K562 (cell line): ENCODE measurements around the gene SPAG9. TPM values are rescaled to one million over a fixed set of nuclear protein-coding genes. Genes with fewer than 3 reads are reported as not detected.

ENCODE experiments used
- ATAC-seq: fragments of 200-7000 bp; cut with Tn5 transposase; 3 replicates; pipeline ENCODE4 v1.9.1; 2020; ENCODE audit warnings: moderate library complexity
- BruUV-seq: library from RNA; stranded (reverse); fragments of 400-500 nt; replicated peaks from 2 replicates; lab custom pipeline; 2021; lab: Mats Ljungman, UMichigan
- CTCF ChIA-PET: fragments of 300-600 bp; formaldehyde crosslinking; extraction: SDS; loops from one replicate; lab custom pipeline; 2021; ENCODE audit warnings: low intra/inter-chr PET ratio; lab: Yijun Ruan, JAX
- POLR2A ChIA-PET: fragments of 300-600, 350-650 bp; sonication (Branson Sonifier 250); formaldehyde crosslinking; extraction: SDS; loops from one replicate; lab custom pipeline; 2021; ENCODE audit warnings: antibody characterized with exemption, inconsistent platforms; lab: Yijun Ruan, JAX
- DNase-seq, 4 experiments: peaks; one replicate each; pipeline versions ENCODE4 v3.0.0 to v3.0.0-alpha.2; 2011 to 2018; ENCODE audit warnings: low spot score in 3 of 4, mixed read lengths in 3 of 4; ENCODE audit errors: extremely low read depth in 1 of 4
- FAIRE-seq: peaks from 2 replicates; lab custom pipeline; 2011; peaks lifted over from hg19 to GRCh38; lab: Jason Lieb, UNC
- H2AFZ ChIP-seq: 2 replicates; pipeline ENCODE4 v1.6.0; 2011; ENCODE audit warnings: low read depth, low read length, control low read depth, inconsistent platforms
- H3K27ac ChIP-seq: fragments of 200-600 bp; 3 replicates; pipeline ENCODE4 v1.8.0; 2011; ENCODE audit warnings: low read depth, mild to moderate bottlenecking, control low read depth, inconsistent platforms, low read length, moderate library complexity, mixed read lengths; ENCODE audit errors: extremely low read depth
- H3K27me3 ChIP-seq, 2 experiments: fragments of 300-600 bp in 1 of 2; 2 replicates in 1 of 2; 3 replicates in 1 of 2; pipeline versions ENCODE4 v1.6.0 to v1.8.0; 2011; ENCODE audit warnings: inconsistent platforms in 2 of 2, low read length in 2 of 2, mild to moderate bottlenecking in 1 of 2, mixed read lengths in 1 of 2, moderate library complexity in 1 of 2; ENCODE audit not compliant: control insufficient read depth in 2 of 2, insufficient read depth in 2 of 2
- H3K36me3 ChIP-seq: fragments of 300-600 bp; 3 replicates; pipeline ENCODE4 v1.8.0; 2011; ENCODE audit warnings: mild to moderate bottlenecking, low read length, inconsistent platforms; ENCODE audit not compliant: control insufficient read depth, insufficient read depth
- H3K4me1 ChIP-seq, 2 experiments: fragments of 200-600 bp in 1 of 2; replicated peaks in 1 of 2; 2 replicates in 1 of 2; 3 replicates in 1 of 2; pipeline versions ENCODE4 v1.5.1 to v1.8.0; 2011; ENCODE audit warnings: inconsistent platforms in 2 of 2, low read length in 2 of 2, mild to moderate bottlenecking in 1 of 2, mixed read lengths in 1 of 2, moderate library complexity in 1 of 2; ENCODE audit not compliant: control insufficient read depth in 2 of 2, insufficient read depth in 2 of 2
- H3K4me2 ChIP-seq: 2 replicates; pipeline ENCODE4 v1.6.1; 2011; ENCODE audit warnings: low read length, control low read depth, inconsistent platforms, mixed read lengths; ENCODE audit not compliant: insufficient read depth
- H3K4me3 ChIP-seq: fragments of 200-600 bp; sonication (generic), shearing (Covaris generic); 2 replicates; pipeline ENCODE4 v1.5.1; 2016; ENCODE audit warnings: control low read depth, inconsistent platforms
- H3K79me2 ChIP-seq: fragments of 200-600 bp; 3 replicates; pipeline ENCODE4 v1.8.0; 2011; ENCODE audit warnings: low read length, inconsistent platforms; ENCODE audit not compliant: control insufficient read depth, insufficient read depth
- H3K9ac ChIP-seq, 2 experiments: 2 replicates each; pipeline versions ENCODE4 v1.6.0 to v1.6.1; 2011; ENCODE audit warnings: low read depth in 2 of 2, low read length in 2 of 2, control low read depth in 1 of 2, inconsistent platforms in 1 of 2, mild to moderate bottlenecking in 1 of 2, mixed read lengths in 1 of 2; ENCODE audit not compliant: insufficient read depth in 1 of 2
- H3K9me1 ChIP-seq: one replicate; pipeline ENCODE4 v1.6.0; 2011; ENCODE audit warnings: inconsistent platforms, mild to moderate bottlenecking, low read length, moderate library complexity; ENCODE audit not compliant: control insufficient read depth, insufficient read depth
- H3K9me3 ChIP-seq: replicated peaks from 2 replicates; pipeline ENCODE4 v1.5.1; 2011; ENCODE audit warnings: low read depth, low read length, inconsistent platforms; ENCODE audit not compliant: control insufficient read depth, insufficient read depth
- H4K20me1 ChIP-seq: replicated peaks from 2 replicates; pipeline ENCODE4 v1.6.1; 2011; ENCODE audit warnings: low read length, inconsistent platforms, mixed read lengths; ENCODE audit not compliant: control insufficient read depth, insufficient read depth
- CBX5 ChIP-seq: IDR thresholded peaks from 2 replicates; pipeline ENCODE4 v1.6.1; 2014; ENCODE audit warnings: low read depth, borderline replicate concordance
- KLF10 ChIP-seq: fragments of 250-450 bp; sonication (Bioruptor Pico); IDR thresholded peaks from 2 replicates; pipeline ENCODE4 v1.6.1; 2021; ENCODE audit warnings: matching md5 sums
- MEF2A ChIP-seq: IDR thresholded peaks from 2 replicates; pipeline ENCODE4 v1.6.1; 2011; ENCODE audit warnings: low read depth, mild to moderate bottlenecking, low read length, moderate library complexity; ENCODE audit not compliant: control insufficient read depth
- SMAD2 ChIP-seq: fragments of 150-350 bp; IDR thresholded peaks from 2 replicates; pipeline ENCODE4 v1.6.1; 2014; ENCODE audit warnings: low read depth, mild to moderate bottlenecking, low read length
- TBL1XR1 ChIP-seq, 2 experiments: IDR thresholded peaks; 2 replicates each; pipeline ENCODE4 v1.6.1; 2012; ENCODE audit warnings: improper control_type of control experiment in 2 of 2, low read length in 2 of 2, mild to moderate bottlenecking in 1 of 2
- ZC3H11A ChIP-seq: IDR thresholded peaks from 2 replicates; pipeline ENCODE4 v1.6.1; 2012; ENCODE audit warnings: low read depth, low read length, improper control_type of control experiment
- ZNF174 ChIP-seq: fragments of 250-450 bp; sonication (Bioruptor Pico); IDR thresholded peaks from 2 replicates; pipeline ENCODE4 v1.4.0; 2020; ENCODE audit warnings: mild to moderate bottlenecking
- ZNF561 ChIP-seq: fragments of 450-650 bp; formaldehyde crosslinking; conservative IDR thresholded peaks from 2 replicates; pipeline ENCODE4 v1.4.0; 2020; ENCODE audit warnings: mild to moderate bottlenecking, moderate library complexity
- ZNF764 ChIP-seq: fragments of 250-450 bp; sonication (Bioruptor Pico); IDR thresholded peaks from 2 replicates; pipeline ENCODE4 v1.4.0; 2020; ENCODE audit warnings: low read depth, mild to moderate bottlenecking, moderate library complexity
- WGBS: fragments of 100-300 bp; shearing (Covaris generic); methylation state at CpG from one replicate; pipeline ENCODE4 v1.1.6; 2016; ENCODE audit warnings: low coverage, mixed read lengths; ENCODE audit not compliant: insufficient coverage; ENCODE audit errors: missing lambda C conversion rate; 5-methylcytosine and 5-hydroxymethylcytosine counted together
- in situ Hi-C: fragments of 300-500 bp; cut with MboI; formaldehyde crosslinking; loops from 4 replicates; pipeline ENCODE4 v1.15.0; 2018; ENCODE audit warnings: inconsistent platforms, mixed read lengths
- intact Hi-C: fragments of 100-400 bp; cut with micrococcal nuclease; formaldehyde crosslinking; loops from 2 replicates; pipeline ENCODE4 v1.14.2; 2022
- polyA plus RNA-seq, 8 experiments: library from polyadenylated mRNA; depleted of rRNA in 4 of 8; stranded (reverse) in 5 of 8; unstranded in 3 of 8; fragments of >200 nt; fragmentation: Nextera tagmentation in 2 of 8; fragmentation: Illumina TruSeq in 1 of 8; extraction: Ambion mirVana in 2 of 8; extraction: Trizol in 1 of 8; gene quantifications; 2 replicates each; pipeline versions ENCODE4 v1.2.1 to v1.2.3, GENCODE V29; 2011 to 2014; ENCODE audit warnings: inconsistent platforms in 1 of 8, missing spikeins in 1 of 8
- total RNA-seq, 7 experiments: library from RNA; depleted of rRNA in 6 of 7; stranded (reverse); fragments of >200 nt in 6 of 7; fragmentation: Illumina TruSeq in 2 of 7; extraction: Trizol in 2 of 7; gene quantifications; 2 replicates each; pipeline versions ENCODE4 v1.2.1 to v1.2.3, GENCODE V29; 2011 to 2021; ENCODE audit warnings: low replicate concordance in 1 of 7
- TF ChIP-seq, protein P1 (sequence below): fragments of 450-650 bp; IDR thresholded peaks from 2 replicates; pipeline ENCODE4 v1.6.1; 2016; ENCODE audit warnings: mild to moderate bottlenecking, moderate library complexity
- TF ChIP-seq, protein P2 (sequence below): fragments of 250-450 bp; sonication (Bioruptor Pico); IDR thresholded peaks from 2 replicates; pipeline ENCODE4 v1.4.0; 2020; ENCODE audit warnings: borderline replicate concordance

Gene SPAG9
- total and polyA plus RNA-seq, 9 of the 15 experiments (the other 6 are each of a cell fraction or from before 2014, with no cell fraction given): 12.2 to 99.2 (median 58.2) TPM

DNA sequence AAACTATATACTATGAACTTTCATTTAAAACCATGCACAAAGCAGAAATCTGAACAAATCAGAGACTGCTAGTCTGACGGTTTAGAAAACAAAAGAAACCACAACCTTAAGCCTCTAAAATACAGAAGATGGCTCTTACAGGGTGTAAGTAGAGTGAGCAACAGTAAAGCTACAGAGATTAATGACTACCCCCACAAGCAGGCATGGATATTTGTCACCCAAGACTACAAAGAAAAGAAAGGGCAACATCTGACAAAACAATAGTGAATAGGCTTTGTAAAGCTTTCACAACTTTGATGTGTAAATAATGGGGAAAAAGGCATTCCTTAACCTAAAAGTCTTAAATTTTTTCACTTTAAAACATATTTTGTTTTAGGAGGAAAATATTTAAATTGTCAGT is 75.0 kb downstream of the SPAG9 start:
- no peak overlapping the region for H3K27ac ChIP-seq
- H2AFZ ChIP-seq: no peak overlapping the region
- ChIA-PET CTCF (no interaction called here), POLR2A (interaction anchor here (0.6 to 0.7 kb wide), 2 partner anchors 15 to 127 kb away, joined by 3 to 4 read pairs; no protein-coding TSS in a partner anchor)
- no peaks in the 10 kb centered on the region for H3K9me3 ChIP-seq
- H3K9me1 ChIP-seq: no peaks in the 10 kb centered on the region
- in situ Hi-C loops (no loop called here), intact Hi-C loops (no loop called here)
- no peaks in the 10 kb centered on the region for H4K20me1 ChIP-seq
- H3K36me3 ChIP-seq: peaks cover 12% of the 10 kb centered on the region; the same call in 2 of the 3 replicates
- DNase-seq (no peak), ATAC-seq (no peak), FAIRE-seq (no peak)
- H3K4me3 ChIP-seq: no peak overlapping the region
- no peaks in the 10 kb centered on the region for H3K27me3 ChIP-seq
- no TSS peak for BruUV-seq
- H3K9ac ChIP-seq: no peak overlapping the region
- H3K4me2 ChIP-seq: no peak overlapping the region
- no peaks in the 10 kb centered on the region for H3K4me1 ChIP-seq
- H3K79me2 ChIP-seq: peaks cover 6% of the 10 kb centered on the region; the same call in 2 of the 3 replicates
- WGBS: 53% methylated on average over 1 of the region's 1 CpG
- no peak for TF ChIP-seq ZC3H11A
- TF ChIP-seq SMAD2: no peak
- no peak for TF ChIP-seq KLF10 (CRISPR knock-in tag)
- TF ChIP-seq TBL1XR1 (IDR thresholded peaks at IDR 0.05; ENCODE audit: low read length in 2 of 2): no peak
- TF ChIP-seq CBX5: no peak
- no peak for TF ChIP-seq ZNF764 (CRISPR knock-in tag)
- TF ChIP-seq ZNF561 (CRISPR knock-in tag): no peak
- TF ChIP-seq, protein P1, sequence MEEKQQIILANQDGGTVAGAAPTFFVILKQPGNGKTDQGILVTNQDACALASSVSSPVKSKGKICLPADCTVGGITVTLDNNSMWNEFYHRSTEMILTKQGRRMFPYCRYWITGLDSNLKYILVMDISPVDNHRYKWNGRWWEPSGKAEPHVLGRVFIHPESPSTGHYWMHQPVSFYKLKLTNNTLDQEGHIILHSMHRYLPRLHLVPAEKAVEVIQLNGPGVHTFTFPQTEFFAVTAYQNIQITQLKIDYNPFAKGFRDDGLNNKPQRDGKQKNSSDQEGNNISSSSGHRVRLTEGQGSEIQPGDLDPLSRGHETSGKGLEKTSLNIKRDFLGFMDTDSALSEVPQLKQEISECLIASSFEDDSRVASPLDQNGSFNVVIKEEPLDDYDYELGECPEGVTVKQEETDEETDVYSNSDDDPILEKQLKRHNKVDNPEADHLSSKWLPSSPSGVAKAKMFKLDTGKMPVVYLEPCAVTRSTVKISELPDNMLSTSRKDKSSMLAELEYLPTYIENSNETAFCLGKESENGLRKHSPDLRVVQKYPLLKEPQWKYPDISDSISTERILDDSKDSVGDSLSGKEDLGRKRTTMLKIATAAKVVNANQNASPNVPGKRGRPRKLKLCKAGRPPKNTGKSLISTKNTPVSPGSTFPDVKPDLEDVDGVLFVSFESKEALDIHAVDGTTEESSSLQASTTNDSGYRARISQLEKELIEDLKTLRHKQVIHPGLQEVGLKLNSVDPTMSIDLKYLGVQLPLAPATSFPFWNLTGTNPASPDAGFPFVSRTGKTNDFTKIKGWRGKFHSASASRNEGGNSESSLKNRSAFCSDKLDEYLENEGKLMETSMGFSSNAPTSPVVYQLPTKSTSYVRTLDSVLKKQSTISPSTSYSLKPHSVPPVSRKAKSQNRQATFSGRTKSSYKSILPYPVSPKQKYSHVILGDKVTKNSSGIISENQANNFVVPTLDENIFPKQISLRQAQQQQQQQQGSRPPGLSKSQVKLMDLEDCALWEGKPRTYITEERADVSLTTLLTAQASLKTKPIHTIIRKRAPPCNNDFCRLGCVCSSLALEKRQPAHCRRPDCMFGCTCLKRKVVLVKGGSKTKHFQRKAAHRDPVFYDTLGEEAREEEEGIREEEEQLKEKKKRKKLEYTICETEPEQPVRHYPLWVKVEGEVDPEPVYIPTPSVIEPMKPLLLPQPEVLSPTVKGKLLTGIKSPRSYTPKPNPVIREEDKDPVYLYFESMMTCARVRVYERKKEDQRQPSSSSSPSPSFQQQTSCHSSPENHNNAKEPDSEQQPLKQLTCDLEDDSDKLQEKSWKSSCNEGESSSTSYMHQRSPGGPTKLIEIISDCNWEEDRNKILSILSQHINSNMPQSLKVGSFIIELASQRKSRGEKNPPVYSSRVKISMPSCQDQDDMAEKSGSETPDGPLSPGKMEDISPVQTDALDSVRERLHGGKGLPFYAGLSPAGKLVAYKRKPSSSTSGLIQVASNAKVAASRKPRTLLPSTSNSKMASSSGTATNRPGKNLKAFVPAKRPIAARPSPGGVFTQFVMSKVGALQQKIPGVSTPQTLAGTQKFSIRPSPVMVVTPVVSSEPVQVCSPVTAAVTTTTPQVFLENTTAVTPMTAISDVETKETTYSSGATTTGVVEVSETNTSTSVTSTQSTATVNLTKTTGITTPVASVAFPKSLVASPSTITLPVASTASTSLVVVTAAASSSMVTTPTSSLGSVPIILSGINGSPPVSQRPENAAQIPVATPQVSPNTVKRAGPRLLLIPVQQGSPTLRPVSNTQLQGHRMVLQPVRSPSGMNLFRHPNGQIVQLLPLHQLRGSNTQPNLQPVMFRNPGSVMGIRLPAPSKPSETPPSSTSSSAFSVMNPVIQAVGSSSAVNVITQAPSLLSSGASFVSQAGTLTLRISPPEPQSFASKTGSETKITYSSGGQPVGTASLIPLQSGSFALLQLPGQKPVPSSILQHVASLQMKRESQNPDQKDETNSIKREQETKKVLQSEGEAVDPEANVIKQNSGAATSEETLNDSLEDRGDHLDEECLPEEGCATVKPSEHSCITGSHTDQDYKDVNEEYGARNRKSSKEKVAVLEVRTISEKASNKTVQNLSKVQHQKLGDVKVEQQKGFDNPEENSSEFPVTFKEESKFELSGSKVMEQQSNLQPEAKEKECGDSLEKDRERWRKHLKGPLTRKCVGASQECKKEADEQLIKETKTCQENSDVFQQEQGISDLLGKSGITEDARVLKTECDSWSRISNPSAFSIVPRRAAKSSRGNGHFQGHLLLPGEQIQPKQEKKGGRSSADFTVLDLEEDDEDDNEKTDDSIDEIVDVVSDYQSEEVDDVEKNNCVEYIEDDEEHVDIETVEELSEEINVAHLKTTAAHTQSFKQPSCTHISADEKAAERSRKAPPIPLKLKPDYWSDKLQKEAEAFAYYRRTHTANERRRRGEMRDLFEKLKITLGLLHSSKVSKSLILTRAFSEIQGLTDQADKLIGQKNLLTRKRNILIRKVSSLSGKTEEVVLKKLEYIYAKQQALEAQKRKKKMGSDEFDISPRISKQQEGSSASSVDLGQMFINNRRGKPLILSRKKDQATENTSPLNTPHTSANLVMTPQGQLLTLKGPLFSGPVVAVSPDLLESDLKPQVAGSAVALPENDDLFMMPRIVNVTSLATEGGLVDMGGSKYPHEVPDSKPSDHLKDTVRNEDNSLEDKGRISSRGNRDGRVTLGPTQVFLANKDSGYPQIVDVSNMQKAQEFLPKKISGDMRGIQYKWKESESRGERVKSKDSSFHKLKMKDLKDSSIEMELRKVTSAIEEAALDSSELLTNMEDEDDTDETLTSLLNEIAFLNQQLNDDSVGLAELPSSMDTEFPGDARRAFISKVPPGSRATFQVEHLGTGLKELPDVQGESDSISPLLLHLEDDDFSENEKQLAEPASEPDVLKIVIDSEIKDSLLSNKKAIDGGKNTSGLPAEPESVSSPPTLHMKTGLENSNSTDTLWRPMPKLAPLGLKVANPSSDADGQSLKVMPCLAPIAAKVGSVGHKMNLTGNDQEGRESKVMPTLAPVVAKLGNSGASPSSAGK: no peak
- TF ChIP-seq, protein P2, sequence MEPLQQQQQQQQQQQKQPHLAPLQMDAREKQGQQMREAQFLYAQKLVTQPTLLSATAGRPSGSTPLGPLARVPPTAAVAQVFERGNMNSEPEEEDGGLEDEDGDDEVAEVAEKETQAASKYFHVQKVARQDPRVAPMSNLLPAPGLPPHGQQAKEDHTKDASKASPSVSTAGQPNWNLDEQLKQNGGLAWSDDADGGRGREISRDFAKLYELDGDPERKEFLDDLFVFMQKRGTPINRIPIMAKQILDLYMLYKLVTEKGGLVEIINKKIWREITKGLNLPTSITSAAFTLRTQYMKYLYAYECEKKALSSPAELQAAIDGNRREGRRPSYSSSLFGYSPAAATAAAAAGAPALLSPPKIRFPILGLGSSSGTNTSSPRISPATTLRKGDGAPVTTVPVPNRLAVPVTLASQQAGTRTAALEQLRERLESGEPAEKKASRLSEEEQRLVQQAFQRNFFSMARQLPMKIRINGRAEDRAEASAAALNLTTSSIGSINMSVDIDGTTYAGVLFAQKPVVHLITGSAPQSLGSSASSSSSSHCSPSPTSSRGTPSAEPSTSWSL (CRISPR knock-in tag): no peak
- TF ChIP-seq MEF2A: no peak
- TF ChIP-seq ZNF174 (CRISPR knock-in tag): no peak
